ENCODE data around the gene CDK15.

The CDK15 gene

DNA sequence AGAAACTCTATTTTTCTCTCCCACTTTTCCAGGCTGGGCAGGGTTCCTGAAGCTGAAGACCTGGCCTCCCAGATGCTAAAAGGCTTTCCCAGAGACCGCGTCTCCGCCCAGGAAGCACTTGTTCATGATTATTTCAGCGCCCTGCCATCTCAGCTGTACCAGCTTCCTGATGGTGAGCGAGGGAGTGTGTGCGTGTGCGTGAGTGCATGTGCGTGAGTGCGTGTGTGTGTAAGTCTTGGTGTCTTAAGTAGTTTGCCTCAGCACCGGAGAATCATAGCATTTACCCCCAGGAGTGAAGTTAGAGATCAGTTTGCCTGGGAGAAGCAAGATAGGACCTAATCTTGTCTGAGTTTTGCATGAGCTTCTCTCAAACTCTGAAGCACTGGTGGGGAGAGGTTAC lies 73.7 kb downstream of the CDK15 start:
- no peak for DNase-seq

GRCh38 chr2:201880579-201880978 lies 74.2 kb downstream of the CDK15 start:
- DNase-seq = no peak

- DNase-seq = no peak
These were observed 74.8 kb downstream of the CDK15 start for GRCh38 chr2:201880993-201881611.

- DNase-seq = no peak
These were observed 75.4 kb downstream of the CDK15 start for GRCh38 chr2:201881741-201882140.

DNA sequence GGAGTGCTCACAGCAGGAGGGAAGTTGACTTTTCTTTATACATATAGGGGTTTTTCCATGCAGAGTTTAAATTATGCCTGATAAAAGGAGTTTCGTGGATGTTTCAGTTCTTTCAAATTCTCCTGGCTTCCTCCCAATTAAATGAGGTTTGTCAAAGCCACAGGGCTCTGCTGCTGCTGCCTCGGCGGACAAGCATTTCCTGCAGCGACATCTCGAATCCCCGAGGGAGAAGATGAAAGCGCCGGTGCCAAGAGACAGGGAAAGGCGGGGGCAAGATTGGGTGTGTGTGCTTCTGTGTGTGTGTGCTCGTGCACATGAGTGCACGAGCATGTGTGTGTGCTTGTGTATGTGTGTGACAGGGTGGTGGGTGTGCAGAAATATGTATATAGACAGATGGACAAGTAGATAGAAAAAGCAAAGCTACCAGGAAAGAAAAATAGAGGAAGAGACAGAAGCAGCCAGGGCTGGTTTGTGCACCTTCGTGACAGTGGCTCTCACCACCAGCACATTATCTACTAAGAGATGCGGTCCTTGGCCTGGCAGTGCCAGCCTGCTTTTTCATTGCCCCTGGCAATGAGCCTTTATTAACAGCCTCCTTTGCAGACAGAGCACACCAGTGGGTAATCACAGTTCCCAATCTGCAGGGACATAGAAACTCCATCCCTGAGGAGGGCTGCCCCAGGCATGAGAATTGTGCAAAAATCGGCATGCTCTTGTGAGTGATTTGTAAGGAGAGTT lies 76.2 kb downstream of the CDK15 start:
- no peak for DNase-seq

- no peak for DNase-seq
These were observed 77.5 kb downstream of the CDK15 start for GRCh38 chr2:201883606-201884369.

DNA sequence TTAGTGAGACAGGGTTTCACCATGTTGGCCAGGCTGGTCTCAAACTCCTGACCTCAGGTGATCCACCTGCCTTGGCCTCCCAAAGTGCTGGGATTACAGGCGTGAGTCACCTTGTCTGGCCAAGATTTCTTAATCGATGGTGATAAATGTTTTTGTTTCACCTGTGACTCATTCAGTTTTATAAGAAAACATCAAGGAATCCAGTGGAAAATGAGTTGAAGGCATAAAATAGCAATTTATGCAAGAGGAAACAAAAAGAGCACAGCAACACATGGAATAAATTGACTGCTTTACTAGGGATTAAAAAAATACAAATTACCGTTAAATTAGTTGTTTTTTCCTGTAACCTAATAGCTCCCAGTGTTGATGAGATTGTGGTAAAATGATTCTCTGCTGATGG lies 80.2 kb downstream of the CDK15 start:
- no peak for DNase-seq

GRCh38 chr2:201887773-201888425 lies 81.6 kb downstream of the CDK15 start:
- no peak for DNase-seq

DNA sequence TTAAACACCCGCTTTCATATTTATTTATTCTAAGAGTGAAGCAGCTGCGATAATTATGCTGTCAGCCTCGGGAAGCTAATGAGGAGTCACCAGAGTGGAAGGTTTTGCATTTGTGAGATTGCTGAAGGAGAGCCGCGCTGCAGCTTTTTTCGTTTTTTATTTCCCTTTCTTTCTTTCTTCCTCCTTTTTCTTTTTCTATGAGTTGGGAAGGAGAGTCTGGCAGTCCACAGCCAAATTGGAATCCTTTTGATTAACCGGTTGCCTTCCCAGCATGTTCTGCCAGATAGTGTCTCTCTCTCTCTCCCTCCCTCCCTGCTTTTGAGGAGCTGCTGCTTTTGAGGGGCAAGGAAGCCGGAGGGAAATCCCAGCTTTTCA lies 82.1 kb downstream of the CDK15 start:
- DNase-seq = no peak

- no peak for DNase-seq
These were observed 84.1 kb downstream of the CDK15 start for GRCh38 chr2:201890453-201890852.

GRCh38 chr2:201891676-201892075 lies 85.3 kb downstream of the CDK15 start:
- no peak for DNase-seq

DNA sequence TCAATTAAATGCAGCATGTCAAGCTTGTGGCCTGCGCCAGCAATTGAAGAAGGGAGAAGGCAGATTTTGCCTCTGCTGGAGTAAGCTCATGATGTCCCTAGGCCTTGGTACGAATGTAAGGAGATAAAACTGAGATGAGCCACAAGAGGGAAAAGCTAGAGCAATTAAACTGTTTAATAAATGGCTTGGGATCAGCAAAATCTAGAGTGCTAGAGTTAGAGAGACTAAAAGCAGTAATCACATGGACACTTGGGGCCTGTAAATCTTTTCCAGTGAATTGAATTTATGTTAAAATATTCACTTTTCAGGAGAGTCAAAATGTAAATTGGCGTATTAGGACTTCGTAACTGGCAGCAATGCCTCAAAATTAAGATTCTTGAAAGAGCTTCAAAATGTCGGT lies 86.2 kb downstream of the CDK15 start:
- DNase-seq = no peak

DNA sequence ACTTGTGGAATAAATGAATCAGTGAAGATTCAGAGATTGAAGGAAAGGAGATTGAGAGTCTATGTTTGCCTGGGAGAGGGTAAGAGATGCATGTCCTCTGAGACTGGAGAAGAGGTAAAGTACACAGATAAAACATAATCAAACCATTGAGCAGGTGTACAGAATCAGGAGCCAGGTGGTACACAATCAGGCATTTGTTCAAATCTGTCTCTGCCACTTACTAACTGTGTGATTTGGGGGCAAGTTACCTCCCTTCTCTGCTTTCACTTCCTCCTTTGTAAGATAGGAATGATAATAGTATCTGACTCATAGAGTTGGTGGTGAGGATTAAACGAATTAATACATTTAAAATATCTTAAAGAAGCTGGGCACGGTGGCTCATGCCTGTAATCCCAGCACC lies 94.0 kb downstream of the CDK15 start:
- DNase-seq = no peak

DNA sequence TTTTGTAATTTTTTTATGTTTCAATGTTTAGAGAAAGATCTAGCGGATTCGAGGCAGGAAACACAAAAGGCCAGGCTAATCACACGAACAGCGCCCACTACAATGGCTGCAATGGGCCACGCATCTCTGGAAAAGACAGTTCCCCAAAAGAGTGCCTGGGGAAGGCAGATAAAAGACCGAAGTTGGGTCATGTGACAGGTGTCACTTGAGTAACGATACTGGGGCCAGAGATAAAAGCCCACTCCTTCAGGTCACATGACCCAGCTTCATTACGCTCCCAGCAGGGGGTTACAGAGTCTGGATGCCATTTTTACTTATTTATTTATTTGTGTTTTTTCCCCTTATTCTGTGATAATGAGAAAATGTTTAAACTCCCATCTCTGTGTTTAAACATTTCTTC lies 95.4 kb downstream of the CDK15 start:
- DNase-seq = no peak

DNA sequence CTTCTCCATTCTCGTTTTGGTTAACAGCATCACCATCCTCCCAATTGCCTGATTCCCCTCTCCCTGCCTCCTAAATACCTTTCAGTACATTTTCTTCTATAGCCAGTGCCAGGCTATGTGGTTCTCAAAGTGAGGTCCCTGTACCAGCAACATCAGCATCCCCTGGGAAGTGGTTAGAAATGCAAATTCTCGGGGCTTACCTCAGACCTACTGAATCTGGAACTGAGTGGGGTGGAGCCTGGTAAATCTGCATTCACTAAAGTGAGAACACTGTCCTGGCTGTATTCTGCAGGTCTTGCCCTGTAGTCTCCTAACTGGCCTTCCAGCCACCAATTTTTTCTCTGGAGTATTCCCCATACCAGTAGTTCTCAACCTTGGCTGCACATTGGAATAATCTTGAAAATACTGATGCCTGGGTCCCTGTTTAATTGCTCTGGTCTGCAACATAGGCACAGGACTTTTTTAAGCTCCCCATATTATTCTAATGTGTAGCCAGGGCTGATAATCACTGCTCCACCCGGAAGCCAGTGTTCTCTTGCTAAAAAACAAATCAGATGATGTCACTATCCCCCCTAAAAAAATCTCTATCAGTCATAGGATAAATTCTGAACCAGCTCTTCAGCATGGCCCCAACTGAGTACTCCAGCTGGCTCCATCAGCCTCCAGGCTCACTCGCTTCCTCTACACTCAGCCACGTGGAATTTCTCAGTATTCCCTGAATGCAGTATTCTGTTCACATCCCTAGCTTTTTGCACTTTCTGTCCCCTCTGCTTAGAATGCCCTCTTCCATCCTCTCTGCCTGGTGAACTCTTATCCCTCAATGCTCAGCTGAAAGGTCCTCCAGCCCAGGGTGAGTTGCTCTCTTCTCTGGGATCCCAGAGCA lies 98.4 kb downstream of the CDK15 start:
- no peak for DNase-seq

DNA sequence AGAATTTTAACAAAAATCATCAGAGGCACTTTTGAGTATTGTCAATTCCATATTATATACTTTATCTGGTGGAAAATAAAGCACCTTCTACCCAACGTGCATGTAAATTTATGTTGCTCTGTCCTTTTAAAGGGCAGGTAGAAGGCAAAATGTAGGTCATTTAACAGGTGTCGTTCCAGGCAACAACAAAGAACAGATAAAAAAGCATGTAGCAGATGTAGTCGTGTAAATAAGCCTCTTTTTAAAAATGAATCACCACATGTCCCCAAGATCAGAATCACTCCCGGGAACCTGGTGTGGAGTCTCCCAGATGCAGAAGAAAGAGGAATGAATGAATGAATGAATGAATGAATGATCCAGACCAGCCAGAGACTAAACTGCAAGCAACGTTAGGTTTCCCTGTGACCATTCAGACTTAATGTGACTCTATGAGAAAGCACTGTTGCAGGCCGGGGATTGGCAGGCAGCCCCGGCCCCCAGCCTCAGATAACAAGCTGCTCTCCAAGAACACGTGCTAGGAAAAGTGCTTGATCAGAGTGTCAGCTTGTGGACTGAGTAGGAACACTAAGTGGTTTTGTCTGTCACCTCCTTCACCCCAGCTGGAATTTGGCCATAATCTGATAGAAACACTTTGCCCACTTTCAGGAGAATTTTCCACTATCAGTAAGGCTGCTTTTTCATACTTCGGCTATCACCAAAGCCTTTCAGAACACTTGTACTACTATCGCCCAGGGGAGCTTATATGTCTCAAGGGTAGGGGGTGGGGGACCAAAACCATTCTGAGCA lies 100.6 kb downstream of the CDK15 start:
- no peak for DNase-seq

DNA sequence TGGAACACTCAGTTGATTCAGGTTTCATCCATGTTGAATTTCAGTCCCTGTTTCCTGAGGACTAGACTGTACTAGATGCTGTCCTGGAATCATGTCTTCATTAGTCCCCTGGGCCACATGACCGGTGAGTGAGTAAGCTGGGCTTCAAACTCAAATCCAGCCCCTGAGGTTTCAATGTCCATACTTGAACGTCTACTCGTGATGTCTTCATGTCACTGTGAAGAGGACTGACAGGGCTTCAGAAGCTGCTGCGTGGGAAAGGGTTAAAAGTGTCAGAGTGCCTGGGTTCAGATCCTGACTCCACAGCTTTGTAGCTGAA lies 101.2 kb downstream of the CDK15 start:
- DNase-seq = no peak

- no peak for DNase-seq
These were observed 102.6 kb downstream of the CDK15 start for GRCh38 chr2:201908901-201909300.

- DNase-seq = no peak
These were observed 103.0 kb downstream of the CDK15 start for GRCh38 chr2:201909348-201909747.

DNA sequence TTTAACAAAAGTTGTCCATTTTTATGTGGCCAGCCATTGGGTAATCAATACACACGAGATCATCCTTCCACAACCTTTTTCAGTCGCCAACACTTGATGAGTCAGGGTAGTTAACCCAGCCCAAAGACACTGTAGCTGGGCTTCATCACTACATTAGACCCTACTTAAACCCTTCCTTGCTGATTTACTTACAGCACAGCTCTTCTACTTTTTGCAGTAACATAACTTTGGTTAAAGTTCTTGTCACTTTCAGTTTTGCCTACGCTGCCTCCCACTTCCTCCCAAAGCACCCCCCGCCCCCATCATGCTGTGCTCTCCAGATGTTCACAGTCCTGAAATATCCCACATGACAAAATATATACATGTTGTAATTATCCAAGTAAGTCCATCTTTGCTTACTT lies 103.6 kb downstream of the CDK15 start:
- no peak for DNase-seq

- DNase-seq = no peak
These were observed 105.0 kb downstream of the CDK15 start for GRCh38 chr2:201911372-201911771.

DNA sequence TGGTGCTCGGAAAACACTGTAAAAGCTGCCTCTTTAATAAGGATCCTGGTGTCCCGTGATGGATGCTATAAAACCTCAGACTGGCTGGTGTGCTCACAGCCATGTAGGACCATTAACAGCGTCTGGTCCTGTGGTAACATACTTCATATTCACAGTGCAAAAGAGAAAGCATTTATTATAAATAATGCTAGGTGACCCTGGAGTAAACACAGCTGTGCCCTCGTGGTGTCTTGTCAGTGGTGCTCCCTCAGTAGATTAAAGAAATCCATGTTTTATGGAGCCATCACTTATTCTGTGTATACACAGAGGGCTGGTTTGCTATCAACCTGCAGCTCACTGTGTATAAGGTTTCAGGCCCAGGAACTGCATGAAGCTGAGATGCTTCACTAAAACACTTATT lies 106.9 kb downstream of the CDK15 start:
- DNase-seq = no peak
